ENCODE results near the gene C1orf226. TPM values are rescaled to one million over a fixed set of nuclear protein-coding genes. Genes with fewer than 3 reads are reported as not detected.

Gene C1orf226
- total RNA-seq, 2 donors from 2014 or later, result 3.3 to 11.8 TPM

DNA sequence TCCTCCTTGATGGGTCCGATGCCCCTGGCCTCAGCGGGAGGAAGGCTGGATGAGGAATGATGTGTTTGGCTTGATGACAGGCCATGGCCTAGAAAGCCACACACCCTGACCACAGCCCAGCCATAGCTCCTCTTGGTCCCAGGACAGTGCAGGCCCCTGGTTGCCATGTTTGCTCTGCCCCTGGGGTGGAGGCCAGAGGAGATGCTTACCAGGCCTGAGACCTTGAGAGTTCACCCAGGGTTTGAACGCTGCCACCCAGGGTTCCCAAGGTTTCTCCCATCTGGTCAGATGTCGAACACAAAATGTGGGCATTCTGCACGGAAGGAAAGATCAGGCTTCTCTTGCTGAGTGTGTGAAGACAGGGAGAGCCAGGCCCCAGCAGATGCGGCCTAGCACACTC lies 2.6 kb downstream of the C1orf226 start:
- Histone ChIP-seq H3K4me3 (no peak overlapping the region), H3K27me3 (replicated peaks; ENCODE audit: insufficient read depth) (no peaks in the 10 kb centered on the region), H3K27ac (no peak overlapping the region), H3K36me3 (no peaks in the 10 kb centered on the region), H3K4me1 (ENCODE audit: control insufficient read depth in 1 of 2, low read depth in 2 of 2) (no peaks in the 10 kb centered on the region), H3K9me3 (no peaks in the 10 kb centered on the region)
- ATAC-seq (ENCODE audit: insufficient number of reproducible peaks, low FRiP score, low read depth) (no peak), DNase-seq (ENCODE audit: low spot score) (no peak)
- TF ChIP-seq, protein P1, sequence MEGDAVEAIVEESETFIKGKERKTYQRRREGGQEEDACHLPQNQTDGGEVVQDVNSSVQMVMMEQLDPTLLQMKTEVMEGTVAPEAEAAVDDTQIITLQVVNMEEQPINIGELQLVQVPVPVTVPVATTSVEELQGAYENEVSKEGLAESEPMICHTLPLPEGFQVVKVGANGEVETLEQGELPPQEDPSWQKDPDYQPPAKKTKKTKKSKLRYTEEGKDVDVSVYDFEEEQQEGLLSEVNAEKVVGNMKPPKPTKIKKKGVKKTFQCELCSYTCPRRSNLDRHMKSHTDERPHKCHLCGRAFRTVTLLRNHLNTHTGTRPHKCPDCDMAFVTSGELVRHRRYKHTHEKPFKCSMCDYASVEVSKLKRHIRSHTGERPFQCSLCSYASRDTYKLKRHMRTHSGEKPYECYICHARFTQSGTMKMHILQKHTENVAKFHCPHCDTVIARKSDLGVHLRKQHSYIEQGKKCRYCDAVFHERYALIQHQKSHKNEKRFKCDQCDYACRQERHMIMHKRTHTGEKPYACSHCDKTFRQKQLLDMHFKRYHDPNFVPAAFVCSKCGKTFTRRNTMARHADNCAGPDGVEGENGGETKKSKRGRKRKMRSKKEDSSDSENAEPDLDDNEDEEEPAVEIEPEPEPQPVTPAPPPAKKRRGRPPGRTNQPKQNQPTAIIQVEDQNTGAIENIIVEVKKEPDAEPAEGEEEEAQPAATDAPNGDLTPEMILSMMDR (IDR thresholded peaks at IDR 0.05), result no peak

DNA sequence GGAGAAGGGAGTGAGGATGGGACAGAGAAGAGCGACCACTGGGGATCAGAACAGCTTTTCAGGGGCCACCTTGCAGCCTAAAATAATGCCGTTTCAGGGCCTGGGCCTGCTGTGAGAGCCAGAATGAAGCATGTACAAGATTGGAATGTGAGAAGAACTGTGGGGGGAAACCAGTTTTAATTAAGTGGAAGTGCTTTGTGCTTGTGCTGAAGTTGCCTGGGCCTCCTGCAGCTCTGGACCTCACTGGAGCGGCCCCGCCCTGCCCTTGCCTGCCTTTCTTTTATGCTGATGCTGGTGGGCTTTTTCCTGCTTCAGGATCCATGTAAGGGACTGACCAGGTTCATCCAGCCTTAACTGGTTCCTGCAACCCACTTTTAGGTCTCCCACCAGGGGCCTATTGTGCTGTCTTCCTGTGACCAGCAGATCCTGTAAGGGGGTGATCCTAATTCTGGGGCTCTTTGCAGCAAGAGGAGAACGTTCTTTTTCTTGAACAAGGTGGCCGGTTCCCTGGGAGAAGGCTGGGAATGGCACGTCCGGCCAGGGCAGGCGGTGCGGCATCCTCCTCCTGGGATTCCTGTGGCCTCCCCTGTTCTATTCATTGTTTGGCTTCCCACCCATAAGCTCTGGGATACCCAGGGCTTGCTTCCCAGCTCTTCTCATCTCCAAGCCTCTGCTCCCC lies 3.2 kb downstream of the C1orf226 start:
- ATAC-seq (ENCODE audit: insufficient number of reproducible peaks, low FRiP score, low read depth) (no peak), DNase-seq (ENCODE audit: low spot score) (no peak)
- H3K27ac ChIP-seq, result no peak overlapping the region
- no peaks in the 10 kb centered on the region for H3K36me3 ChIP-seq
- no peak overlapping the region for H3K4me3 ChIP-seq
- H3K9me3 ChIP-seq, result no peaks in the 10 kb centered on the region
- H3K27me3 ChIP-seq (replicated peaks; ENCODE audit: insufficient read depth), result no peaks in the 10 kb centered on the region
- TF ChIP-seq, protein P1 (IDR thresholded peaks at IDR 0.05), result no peak
- no peaks in the 10 kb centered on the region for H3K4me1 ChIP-seq (ENCODE audit: control insufficient read depth in 1 of 2, low read depth in 2 of 2)

DNA sequence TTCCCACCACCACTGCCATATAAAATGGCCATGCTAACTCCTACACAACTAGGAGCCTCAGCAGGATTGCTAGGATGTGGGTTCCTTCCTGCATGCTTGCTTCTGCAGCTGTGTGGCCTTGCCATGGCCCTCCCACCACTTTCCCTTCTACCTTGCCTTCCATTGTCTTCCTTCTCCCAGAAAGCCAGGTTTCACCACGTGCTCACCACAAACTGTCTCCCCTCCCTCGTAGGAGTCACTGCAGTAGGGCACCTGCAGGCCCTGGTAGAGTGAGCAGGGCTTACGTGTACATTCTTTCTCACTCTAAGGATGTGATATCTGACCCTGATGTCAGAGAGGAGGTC lies 3.7 kb downstream of the C1orf226 start:
- DNase-seq (ENCODE audit: low spot score), result no peak
- no peak for ATAC-seq (ENCODE audit: insufficient number of reproducible peaks, low FRiP score, low read depth)

DNA sequence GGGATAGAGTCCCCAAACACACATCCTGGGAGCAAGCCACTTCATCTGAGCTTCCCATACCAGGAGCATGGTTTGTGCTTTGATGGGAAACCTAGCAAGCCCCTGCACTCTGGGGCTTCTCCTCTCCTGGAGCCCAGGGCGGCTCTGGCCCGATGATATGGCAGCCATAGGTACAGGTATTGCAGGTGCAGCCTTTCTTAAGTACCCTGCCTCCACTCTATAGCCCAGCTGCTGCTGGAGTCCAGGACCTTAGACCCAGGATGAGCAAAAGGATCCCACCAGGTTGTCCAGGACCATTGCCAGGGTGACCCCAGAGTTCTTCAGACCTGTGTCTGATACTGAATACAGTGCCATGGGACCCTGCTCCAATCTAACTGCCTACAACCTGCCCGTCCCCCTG lies 4.2 kb downstream of the C1orf226 start:
- Histone ChIP-seq H3K9me3 (no peaks in the 10 kb centered on the region), H3K27me3 (replicated peaks; ENCODE audit: insufficient read depth) (no peaks in the 10 kb centered on the region), H3K27ac (no peak overlapping the region), H3K4me3 (no peak overlapping the region), H3K36me3 (no peaks in the 10 kb centered on the region), H3K4me1 (ENCODE audit: control insufficient read depth in 1 of 2, low read depth in 2 of 2) (no peaks in the 10 kb centered on the region)
- no peak for ATAC-seq (ENCODE audit: insufficient number of reproducible peaks, low FRiP score, low read depth)
- TF ChIP-seq, protein P1 (IDR thresholded peaks at IDR 0.05), result no peak
- DNase-seq (ENCODE audit: low spot score), result no peak

More for the DNA sequence above, 3.7 kb downstream of the C1orf226 start:
- no peaks in the 10 kb centered on the region for H3K9me3 ChIP-seq
- H3K27ac ChIP-seq, result no peak overlapping the region
- no peaks in the 10 kb centered on the region for H3K27me3 ChIP-seq (replicated peaks; ENCODE audit: insufficient read depth)
- H3K4me3 ChIP-seq, result no peak overlapping the region
- TF ChIP-seq, protein P1 (IDR thresholded peaks at IDR 0.05), result no peak
- H3K4me1 ChIP-seq (ENCODE audit: control insufficient read depth in 1 of 2, low read depth in 2 of 2), result no peaks in the 10 kb centered on the region
- no peaks in the 10 kb centered on the region for H3K36me3 ChIP-seq

DNA sequence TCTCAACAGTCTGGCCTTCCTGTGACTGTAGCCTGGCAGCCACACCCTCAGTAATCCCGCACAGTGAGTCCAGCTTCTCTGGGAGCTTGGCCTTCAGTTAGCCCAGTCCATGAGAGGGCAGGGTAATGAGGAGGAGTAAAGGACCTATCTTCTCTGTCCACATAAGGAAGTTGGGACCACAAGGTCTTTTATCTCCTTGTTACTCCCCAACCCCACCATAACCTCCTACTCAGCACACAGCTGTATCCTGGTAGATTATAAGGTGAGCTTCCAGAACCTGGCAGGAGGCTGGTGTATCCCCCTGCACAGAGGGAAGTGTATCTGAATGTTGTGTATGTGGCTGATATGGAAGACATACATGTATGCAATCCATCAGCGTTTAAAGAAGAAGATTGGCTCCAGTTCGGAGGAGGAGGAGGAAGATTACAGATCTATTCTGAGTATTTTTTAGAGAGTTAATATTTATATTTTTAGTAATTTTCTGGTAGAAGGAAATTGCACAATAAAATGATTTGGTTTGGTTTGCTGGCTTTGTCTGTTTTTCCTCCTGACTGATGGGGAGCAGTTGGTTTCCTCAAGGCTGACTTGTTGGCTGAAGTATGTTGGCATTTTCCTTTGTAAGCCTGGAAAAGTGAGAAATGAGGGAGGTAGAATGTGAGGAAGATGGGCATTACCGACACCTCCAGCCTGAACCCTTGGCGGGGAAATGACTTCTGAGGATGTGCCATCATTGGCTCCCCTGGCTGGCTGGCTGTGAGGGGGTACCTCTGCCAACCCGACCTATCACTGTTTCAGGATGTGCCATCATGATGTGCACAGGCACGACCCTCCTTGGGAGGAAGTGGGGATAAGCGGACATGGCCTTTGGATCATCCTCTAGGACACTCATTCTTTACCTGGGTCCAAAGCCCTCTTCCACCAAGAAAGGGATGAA lies 5.0 kb downstream of the C1orf226 start:
- no peak for ATAC-seq (ENCODE audit: insufficient number of reproducible peaks, low FRiP score, low read depth)
- Histone ChIP-seq H3K27me3 (replicated peaks; ENCODE audit: insufficient read depth) (no peaks in the 10 kb centered on the region), H3K27ac (no peak overlapping the region), H3K36me3 (no peaks in the 10 kb centered on the region), H3K9me3 (no peaks in the 10 kb centered on the region), H3K4me3 (no peak overlapping the region), H3K4me1 (ENCODE audit: control insufficient read depth in 1 of 2, low read depth in 2 of 2) (no peaks in the 10 kb centered on the region)
- TF ChIP-seq, protein P1 (IDR thresholded peaks at IDR 0.05), result no peak
- no peak for DNase-seq (ENCODE audit: low spot score)
